Measurements from ENCODE around the gene SNRPA.
A peak's percentile ranks its signal among the peaks of the same experiment; 100 is the strongest.

Gene SNRPA

DNA sequence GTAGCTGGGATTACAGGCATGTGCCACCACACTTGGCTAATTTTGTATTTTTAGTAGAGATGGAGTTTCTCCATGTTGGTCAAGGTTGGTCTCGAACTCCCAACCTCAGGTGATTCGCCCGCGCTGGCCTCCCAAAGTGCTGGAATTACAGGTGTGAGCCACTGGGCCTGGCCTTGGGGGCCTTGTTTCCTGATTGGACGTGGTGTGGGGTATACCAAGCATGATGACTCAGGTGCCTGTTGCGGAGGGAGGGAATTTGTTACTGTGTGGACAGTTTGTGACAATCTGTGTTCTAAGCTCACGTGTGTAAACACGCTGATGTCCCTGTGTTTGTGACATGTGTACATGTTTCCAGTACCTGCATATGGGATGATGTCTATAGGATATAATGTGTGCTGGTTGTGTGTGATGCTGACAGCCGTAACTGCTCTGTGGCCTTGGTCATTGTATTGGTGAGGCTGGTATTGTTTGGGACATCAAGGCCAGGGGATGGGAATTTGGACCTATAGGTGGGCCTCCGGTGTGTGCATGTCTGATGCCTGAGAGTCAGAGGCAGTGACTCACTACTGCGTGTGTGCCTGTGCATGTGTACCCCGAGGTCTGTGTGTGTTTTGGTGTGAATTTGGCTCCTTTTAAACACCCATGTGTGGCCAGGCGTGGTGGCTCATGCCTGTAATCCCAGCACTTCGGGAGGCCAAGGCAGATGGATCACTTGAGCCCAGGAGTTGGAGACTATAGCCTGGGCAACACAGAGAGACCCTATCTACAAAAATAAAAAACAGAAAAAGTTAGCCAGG lies 46.4 kb downstream of the SNRPA start:
- no peak for ATAC-seq
- Mint-ChIP-seq H3K4me1 (peaks cover 54% of the 10 kb centered on the region), H3K36me3 (peaks cover 39% of the 10 kb centered on the region), H3K4me3 (peak overlapping the region; percentile 94), H3K9me3 (no peaks in the 10 kb centered on the region), H3K27me3 (no peaks in the 10 kb centered on the region), H3K27ac (peak overlapping the region; percentile 99)

DNA sequence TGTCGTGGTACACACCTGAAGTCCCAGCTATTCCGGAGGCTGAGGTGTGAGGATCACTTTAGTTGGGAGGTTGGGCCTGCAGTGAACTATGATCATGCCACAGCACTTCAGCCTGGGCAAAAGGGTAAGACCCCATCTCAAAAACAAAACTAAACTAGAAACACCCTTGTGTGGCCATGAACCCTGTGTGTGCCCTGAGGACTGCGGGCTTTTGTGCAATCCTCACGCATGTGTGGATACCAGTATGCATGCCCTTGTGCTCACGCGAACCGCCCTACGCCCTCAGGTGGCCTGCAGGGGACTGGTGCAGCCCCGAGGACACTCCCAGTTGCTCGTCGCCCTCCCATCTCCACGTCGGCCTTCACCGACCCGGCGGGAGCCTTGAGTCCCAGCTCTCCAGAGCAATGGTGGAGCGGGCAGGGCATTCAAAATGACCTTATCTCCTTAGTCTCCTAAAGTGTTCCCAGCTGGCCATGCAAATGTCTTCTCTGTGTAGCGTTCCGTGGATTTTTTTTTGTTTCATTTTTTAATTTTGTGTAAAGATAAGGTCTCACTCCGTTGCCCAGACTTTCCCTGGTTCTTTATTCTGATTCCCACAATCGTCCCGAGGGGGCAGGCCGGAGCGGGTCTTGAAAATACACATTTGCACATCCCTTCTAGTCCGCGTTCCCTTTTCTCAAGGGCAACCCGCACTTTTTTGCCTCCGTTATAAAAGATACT lies 47.1 kb downstream of the SNRPA start:
- H3K27me3 Mint-ChIP-seq = no peaks in the 10 kb centered on the region
- H3K4me1 Mint-ChIP-seq = peaks cover 59% of the 10 kb centered on the region
- peak overlapping the region; percentile 94 for H3K4me3 Mint-ChIP-seq

DNA sequence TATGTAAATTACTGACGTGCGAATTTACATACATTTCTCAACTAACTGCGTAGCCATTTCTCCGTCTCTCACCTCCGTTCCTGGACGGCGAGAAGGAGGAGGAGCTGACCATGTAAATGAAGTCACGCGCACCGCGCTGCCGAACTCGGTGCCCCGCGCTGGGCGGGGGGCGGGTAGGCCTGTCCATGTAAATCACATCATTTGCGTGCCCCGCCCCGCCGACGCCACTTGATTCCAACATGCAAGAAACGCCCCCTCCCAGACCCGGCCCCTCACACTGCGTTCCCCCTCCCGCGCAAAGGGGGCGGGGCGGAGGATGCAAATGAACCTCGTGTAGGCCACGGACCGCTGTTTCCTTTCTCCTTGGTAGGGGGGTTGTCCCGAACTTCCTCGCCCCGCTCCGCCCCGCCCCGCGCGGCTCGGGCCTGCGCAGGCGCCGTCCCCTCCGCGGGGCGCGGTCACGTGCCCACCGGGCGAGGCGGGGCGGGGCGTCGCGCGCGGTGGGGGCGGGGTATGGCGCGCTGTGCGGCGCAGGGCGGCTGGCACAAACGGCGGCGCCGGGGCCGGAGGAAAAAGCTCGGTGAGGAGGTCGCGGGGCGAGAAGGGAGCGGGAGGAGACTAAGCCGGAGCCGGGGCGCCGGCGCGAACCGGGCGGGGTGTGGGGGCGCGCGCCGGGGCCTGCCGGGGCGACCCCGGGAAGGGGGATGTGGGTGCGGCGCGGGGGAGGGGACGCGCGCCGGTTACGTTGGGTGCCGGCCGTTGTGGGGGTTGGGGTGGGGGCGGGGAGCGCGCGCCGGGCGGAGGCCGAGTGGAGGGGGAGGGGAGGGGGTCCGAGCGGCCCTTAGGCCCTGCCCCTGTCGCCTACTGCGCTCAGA lies 47.9 kb downstream of the SNRPA start, which contains the start of gene EGLN2:
EGLN2 (plus strand) TSS at position 509 of the 875 bp plus-strand sequence. CDS start 1,382 bp downstream, outside the sequence.
- Mint-ChIP-seq H3K9me3 (no peaks in the 10 kb centered on the region), H3K27ac (peak within 1 kb of the TSS; percentile 99), H3K36me3 (peaks cover 37% of the 10 kb centered on the region), H3K4me1 (peaks cover 67% of the 10 kb centered on the region), H3K27me3 (no peaks in the 10 kb centered on the region), H3K4me3 (peak within 1 kb of the TSS; percentile 94)
- peak; percentile 90 for ATAC-seq

More for the DNA sequence above, 47.1 kb downstream of the SNRPA start:
- peak overlapping the region; percentile 99 for H3K27ac Mint-ChIP-seq
- no peaks in the 10 kb centered on the region for H3K9me3 Mint-ChIP-seq
- ATAC-seq = peak; percentile 68
- H3K36me3 Mint-ChIP-seq = peaks cover 37% of the 10 kb centered on the region

DNA sequence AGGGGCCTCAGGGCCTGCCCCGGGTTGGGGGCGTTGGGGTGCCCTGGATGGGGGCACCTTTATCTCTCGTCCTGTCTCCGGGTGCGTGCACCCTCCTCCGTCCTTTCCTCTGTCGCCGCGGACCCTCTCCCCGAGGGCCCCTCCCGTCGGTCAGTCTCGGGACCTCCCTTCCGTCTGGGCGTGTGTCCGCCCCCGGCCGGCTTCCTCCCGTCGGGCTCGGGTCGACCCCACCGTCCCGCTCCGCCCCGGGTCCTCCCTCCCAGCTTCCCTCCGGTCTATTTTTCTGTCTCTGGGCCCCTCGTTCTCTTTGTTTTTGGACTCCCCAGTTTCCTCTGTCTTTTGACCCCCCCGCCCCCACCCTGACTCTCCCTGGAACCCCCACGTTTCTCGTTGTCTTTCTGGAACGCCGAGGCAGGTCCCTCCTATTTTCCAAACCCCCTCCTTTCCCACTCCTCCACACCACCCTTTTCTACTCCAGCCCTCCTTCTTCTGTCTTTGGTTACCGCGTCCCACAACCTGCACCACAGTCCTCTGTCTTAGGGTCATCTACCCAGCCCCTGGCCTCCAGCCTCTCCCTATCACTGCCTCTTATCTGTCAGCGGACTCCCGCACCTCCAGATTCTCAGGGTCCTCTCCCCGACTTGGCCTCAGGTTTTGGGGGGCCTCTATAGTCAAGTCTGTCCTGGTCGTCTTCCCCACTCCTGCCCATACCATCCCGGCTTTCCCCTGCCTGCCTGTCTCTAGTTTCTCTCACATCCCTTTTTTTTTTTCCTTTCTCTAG lies 48.7 kb downstream of the SNRPA start:
- ATAC-seq = peak; percentile 2
- H3K4me1 Mint-ChIP-seq = peaks cover 76% of the 10 kb centered on the region
- no peaks in the 10 kb centered on the region for H3K9me3 Mint-ChIP-seq
- H3K4me3 Mint-ChIP-seq = peak overlapping the region; percentile 94
- H3K27ac Mint-ChIP-seq = peak overlapping the region; percentile 99
- H3K27me3 Mint-ChIP-seq = no peaks in the 10 kb centered on the region
- H3K36me3 Mint-ChIP-seq = peaks cover 44% of the 10 kb centered on the region

DNA sequence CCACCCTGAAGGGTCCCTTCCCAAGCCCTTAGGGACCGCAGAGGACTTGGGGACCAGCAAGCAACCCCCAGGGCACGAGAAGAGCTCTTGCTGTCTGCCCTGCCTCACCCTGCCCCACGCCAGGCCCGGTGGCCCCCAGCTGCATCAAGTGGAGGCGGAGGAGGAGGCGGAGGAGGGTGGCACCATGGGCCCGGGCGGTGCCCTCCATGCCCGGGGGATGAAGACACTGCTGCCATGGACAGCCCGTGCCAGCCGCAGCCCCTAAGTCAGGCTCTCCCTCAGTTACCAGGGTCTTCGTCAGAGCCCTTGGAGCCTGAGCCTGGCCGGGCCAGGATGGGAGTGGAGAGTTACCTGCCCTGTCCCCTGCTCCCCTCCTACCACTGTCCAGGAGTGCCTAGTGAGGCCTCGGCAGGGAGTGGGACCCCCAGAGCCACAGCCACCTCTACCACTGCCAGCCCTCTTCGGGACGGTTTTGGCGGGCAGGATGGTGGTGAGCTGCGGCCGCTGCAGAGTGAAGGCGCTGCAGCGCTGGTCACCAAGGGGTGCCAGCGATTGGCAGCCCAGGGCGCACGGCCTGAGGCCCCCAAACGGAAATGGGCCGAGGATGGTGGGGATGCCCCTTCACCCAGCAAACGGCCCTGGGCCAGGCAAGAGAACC lies 49.5 kb downstream of the SNRPA start:
- H3K4me1 Mint-ChIP-seq = peaks cover 83% of the 10 kb centered on the region
- peak overlapping the region; percentile 94 for H3K4me3 Mint-ChIP-seq
- peak overlapping the region; percentile 99 for H3K27ac Mint-ChIP-seq
- peaks cover 48% of the 10 kb centered on the region for H3K36me3 Mint-ChIP-seq
- no peaks in the 10 kb centered on the region for H3K27me3 Mint-ChIP-seq
- ATAC-seq = no peak
- no peaks in the 10 kb centered on the region for H3K9me3 Mint-ChIP-seq

DNA sequence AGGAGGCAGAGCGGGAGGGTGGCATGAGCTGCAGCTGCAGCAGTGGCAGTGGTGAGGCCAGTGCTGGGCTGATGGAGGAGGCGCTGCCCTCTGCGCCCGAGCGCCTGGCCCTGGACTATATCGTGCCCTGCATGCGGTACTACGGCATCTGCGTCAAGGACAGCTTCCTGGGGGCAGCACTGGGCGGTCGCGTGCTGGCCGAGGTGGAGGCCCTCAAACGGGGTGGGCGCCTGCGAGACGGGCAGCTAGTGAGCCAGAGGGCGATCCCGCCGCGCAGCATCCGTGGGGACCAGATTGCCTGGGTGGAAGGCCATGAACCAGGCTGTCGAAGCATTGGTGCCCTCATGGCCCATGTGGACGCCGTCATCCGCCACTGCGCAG lies 50.0 kb downstream of the SNRPA start:
- peaks cover 87% of the 10 kb centered on the region for H3K4me1 Mint-ChIP-seq
- peak overlapping the region; percentile 94 for H3K4me3 Mint-ChIP-seq
- H3K27ac Mint-ChIP-seq = peak overlapping the region; percentile 99
- no peak for ATAC-seq
- no peaks in the 10 kb centered on the region for H3K27me3 Mint-ChIP-seq
- peaks cover 47% of the 10 kb centered on the region for H3K36me3 Mint-ChIP-seq
- no peaks in the 10 kb centered on the region for H3K9me3 Mint-ChIP-seq

DNA sequence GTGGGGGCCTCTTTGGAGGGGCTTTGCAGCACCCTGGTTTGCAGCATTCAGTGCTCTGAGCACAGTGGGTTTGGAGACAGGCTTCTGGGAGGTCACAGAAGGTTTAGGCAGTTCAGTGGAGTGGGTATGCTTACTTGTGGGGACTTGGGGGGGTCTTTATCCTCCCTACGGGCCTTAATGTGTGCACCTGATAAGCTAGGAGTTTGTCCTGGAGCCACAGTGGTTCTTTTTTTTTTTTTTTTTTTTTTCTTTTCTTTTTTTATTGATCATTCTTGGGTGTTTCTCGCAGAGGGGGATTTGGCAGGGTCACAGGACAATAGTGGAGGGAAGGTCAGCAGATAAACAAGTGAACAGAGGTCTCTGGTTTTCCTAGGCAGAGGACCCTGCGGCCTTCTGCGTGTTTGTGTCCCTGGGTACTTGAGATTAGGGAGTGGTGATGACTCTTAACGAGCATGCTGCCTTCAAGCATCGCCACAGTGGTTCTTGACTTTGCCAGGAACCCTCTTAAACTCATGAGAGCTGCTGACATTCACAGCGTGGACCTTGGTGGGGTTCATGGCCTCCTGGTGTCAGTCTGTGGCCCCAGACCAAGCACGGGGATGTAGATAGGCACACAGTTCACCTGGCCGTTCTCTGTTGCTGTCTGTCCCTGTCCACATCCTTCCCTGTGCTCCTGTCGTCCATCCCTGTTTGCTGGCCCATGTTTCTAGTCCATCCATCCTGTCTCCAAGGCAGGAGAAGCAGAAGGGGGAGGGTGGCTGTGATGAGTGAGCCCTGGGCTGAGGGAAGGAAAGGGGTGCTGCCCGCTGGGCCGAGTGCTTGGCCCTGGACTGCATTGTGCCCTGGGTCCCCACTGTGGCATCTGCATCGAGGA lies 50.7 kb downstream of the SNRPA start:
- no peak for ATAC-seq
- Mint-ChIP-seq H3K9me3 (no peaks in the 10 kb centered on the region), H3K27me3 (no peaks in the 10 kb centered on the region), H3K4me3 (peak overlapping the region; percentile 94), H3K4me1 (peaks cover 87% of the 10 kb centered on the region), H3K36me3 (peaks cover 42% of the 10 kb centered on the region), H3K27ac (peak overlapping the region; percentile 90)

DNA sequence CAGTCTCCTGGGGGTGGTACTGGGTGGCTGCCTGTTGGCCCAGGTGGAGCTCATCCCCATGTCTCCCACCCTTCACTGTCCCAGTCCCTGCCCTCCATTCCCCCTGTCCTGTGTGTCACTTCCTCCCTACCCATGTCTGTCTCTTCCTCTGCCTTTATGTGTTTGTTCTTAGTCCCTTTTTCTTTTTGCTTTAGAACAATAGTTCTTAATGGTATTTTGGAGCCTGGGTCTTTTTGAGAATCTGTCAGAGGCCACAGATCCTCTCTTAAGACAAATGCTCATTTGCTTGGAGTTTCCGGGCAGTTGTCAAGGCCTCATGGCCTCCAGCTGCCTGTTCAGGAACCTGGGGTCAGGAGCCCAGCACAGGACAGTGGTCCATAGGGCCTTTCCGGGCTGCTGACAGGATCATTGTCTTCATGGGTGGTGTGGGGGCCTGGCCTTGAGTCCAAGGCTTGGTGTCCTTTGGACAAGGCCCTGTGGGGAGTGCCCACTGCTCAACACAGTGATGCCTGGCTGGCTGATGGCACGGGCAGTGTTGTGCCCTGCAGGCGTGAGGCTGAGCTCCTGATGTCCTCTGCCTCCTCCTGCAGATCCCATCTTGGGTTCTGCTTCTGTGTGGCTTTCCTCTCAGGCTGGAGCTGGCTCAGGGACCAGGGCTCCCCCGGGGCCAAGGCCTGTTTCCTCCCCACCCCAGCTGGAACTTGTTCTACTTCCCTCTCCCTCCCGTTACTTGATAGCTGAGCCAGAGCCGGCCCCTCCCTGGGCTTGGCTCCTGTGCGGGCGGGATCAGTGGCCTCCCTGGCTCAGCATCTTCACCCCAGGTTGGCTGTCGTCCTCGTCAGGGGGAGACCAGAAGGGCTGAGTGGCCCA lies 51.5 kb downstream of the SNRPA start:
- ATAC-seq = no peak
- Mint-ChIP-seq H3K9me3 (no peaks in the 10 kb centered on the region), H3K4me1 (peaks cover 90% of the 10 kb centered on the region), H3K36me3 (peaks cover 49% of the 10 kb centered on the region), H3K4me3 (peak overlapping the region; percentile 76), H3K27me3 (no peaks in the 10 kb centered on the region), H3K27ac (peak overlapping the region; percentile 90)

DNA sequence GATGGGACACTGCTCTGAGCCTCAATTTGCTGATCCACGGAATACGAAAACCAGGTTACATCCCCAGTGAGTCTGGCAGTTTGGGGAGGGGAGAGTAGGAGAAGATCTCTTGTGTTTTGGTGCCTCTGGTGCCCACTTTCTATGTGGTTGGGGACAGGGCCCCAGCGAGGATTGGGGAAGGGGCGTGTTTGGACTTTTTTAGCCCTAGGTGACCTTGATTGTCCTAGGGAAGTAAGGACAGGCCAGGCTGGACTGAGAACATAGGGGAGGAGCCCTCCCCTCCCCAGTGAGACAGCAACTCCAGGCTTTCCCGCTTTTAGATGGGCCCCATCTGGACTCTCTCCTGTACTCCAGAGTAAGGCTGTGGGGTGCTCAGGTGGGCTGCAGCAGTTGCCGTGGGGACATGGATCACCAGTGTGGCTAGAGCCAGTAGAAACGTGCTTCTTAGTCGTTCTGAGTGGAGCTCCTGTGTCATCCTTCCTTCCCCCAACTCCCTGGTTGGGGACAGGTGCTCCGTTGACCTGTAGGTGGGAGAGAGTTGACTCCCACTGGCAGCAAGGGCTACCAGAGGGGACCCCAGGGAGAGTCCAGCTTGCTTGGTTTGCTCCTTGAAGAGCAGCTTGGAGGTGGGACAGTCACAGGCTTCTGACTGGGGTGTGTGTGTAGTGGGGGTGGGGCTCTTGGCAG lies 52.3 kb downstream of the SNRPA start:
- H3K36me3 Mint-ChIP-seq = peaks cover 56% of the 10 kb centered on the region
- H3K9me3 Mint-ChIP-seq = no peaks in the 10 kb centered on the region
- H3K4me1 Mint-ChIP-seq = peaks cover 90% of the 10 kb centered on the region
- H3K27ac Mint-ChIP-seq = peak overlapping the region; percentile 90
- no peak for ATAC-seq
- H3K27me3 Mint-ChIP-seq = no peaks in the 10 kb centered on the region
- H3K4me3 Mint-ChIP-seq = peak overlapping the region; percentile 76

DNA sequence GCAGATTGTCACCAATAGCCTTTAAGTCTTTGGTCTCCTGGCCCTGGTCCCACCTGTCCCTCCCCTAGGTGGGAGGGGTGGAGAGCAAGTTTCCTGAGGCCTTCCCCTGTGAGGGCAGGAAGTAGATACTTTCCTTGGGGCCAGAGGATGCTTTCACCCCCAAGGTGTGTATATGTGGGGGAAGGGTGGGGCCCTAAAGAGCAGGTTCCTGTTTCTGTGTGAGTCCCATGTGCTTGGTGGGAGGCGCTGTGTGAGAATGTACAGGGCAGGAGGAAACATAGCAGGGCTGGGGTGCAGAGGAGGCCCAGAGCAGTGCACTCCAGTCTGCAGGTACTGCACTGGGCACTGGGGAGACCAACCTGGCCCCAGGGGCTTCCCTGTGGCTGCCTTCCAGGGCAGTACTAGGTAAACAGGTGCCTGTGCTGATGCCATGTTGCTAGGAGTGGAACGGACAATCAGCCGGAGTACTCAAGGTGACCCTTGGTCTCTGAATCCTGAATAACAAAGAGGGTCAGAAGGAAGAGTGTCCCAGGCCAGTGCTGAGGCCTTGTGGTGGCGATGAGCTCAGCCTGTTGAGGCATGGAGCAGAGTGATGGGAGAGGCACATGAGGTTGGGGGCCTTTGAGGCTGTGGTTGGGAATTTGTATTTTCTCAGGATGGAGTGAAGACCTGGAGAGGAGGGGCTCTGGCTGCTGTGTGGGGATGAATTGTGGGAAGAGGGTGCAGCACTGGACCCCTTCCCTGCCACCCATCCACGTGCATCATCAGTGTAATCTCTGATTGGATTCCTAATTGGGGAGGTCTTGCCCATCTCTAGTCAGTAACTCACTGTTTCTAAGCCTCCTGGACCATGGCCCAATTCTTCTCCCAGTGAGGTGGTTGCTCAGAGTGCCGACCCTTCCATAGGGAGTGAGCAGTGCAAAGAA lies 53.1 kb downstream of the SNRPA start:
- Mint-ChIP-seq H3K36me3 (peaks cover 60% of the 10 kb centered on the region), H3K4me3 (peak overlapping the region; percentile 76), H3K27ac (peak overlapping the region; percentile 90), H3K9me3 (no peaks in the 10 kb centered on the region), H3K4me1 (peaks cover 91% of the 10 kb centered on the region), H3K27me3 (no peaks in the 10 kb centered on the region)
- peak; percentile 82 for ATAC-seq

DNA sequence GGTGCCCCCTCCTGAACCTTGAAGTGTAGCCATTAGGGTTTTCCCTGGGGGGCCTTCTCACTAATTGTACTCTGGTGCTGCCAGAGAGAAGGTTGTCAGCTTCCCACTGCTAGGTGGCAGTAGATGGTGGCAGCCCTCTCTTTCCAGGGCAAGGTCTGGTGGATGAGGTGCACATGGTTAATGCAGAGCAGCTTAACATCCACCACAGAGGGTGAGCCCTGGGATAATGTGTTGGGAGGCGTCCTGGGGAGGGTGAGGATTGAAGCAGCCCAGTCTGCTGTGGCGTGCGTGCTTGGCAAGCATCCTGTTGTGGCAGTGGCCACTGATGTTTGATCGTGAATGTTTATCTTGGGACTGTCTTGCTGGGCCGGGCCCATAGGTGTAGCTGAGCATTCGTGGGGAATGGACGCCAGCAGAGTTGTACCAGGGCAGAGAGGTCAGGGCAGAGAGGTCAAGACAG lies 53.8 kb downstream of the SNRPA start:
- no peaks in the 10 kb centered on the region for H3K27me3 Mint-ChIP-seq
- ATAC-seq = no peak
- H3K4me3 Mint-ChIP-seq = peak overlapping the region; percentile 41
- peaks cover 92% of the 10 kb centered on the region for H3K4me1 Mint-ChIP-seq
- peak overlapping the region; percentile 90 for H3K27ac Mint-ChIP-seq
- H3K36me3 Mint-ChIP-seq = peaks cover 58% of the 10 kb centered on the region
- no peaks in the 10 kb centered on the region for H3K9me3 Mint-ChIP-seq
